ENCODE data around the gene GPR21.

Gene GPR21

GRCh38 chr9:123067136-123067535 lies 33.7 kb downstream of the GPR21 start:
- no peak for DNase-seq

DNA sequence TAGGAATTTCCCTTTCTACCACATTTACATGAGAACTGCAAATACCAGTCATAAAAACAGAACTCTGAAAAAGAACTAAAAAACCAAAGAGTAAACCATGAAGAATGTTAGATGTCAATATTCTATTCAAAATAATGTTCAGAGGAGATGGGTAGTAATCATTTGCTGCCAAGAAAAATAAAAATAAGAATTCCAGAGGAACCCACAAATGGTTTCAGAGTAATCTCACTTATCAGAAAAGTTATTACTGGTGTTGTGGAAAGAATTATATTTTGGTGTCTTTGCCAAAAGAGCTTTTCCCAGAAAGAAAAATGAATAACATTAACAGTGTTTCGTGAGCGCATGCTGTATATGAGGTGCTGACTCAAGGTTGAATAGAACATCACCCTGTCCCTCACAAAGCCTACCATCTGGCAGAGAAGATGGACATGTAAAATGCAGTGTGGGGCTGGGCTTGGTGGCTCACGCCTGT lies 35.6 kb downstream of the GPR21 start:
- DNase-seq = no peak

DNA sequence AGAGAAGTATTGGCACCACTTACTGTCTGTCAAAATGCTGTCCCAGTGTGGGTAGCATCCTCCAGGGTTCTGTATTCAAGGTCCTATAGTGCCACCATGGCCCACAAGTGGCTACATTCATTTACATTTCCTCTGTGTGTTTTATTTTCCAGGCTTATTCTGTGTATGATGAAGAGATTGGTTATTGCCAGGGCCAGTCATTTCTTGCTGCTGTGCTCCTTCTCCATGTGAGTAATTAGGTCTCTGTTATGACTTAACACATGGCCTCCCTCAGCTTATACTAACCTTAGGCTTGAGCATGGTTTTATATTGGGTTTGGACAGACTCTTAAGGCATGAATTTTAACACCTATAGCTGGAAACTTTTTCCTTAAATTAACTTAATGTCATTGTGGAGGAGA lies 36.7 kb downstream of the GPR21 start:
- no peak for DNase-seq

GRCh38 chr9:123072407-123072995 lies 39.0 kb downstream of the GPR21 start:
- DNase-seq = no peak

DNA sequence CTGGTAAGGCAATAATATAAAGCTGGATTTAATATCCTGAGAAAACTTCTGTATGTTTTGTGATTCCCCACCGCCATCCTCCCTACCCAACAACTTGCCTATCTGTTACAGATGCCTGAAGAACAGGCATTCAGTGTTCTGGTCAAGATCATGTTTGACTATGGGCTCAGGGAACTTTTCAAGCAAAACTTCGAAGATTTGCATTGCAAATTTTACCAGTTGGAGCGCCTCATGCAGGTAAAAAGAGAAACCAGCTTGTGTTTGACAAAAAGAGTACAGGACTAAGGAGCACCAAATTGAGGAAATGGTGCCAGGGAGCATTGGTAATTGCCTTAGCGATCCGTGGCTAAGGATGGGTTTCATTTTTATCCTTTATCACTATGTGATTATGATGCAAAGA lies 40.0 kb downstream of the GPR21 start:
- no peak for DNase-seq

GRCh38 chr9:123073991-123074422 lies 40.5 kb downstream of the GPR21 start:
- no peak for DNase-seq

DNA sequence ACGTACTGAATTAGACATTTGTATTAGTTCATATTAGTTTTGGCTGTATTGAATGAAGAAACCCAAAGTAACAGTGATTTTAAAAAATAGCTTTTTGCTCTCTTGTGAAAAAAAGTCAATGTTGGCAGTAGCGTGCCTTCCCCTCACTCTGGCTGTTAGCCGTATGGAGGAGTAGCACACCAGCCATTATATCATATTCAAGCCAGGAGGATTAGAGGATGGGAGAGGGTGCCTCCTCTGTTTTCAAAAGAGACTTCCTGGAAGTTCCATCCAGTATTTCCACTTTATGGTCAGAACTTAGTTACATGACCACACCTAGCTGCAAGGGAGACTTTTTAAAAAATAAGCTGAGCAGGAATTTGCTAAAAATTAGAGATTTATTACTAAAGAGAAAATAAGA lies 41.2 kb downstream of the GPR21 start:
- DNase-seq = no peak

DNA sequence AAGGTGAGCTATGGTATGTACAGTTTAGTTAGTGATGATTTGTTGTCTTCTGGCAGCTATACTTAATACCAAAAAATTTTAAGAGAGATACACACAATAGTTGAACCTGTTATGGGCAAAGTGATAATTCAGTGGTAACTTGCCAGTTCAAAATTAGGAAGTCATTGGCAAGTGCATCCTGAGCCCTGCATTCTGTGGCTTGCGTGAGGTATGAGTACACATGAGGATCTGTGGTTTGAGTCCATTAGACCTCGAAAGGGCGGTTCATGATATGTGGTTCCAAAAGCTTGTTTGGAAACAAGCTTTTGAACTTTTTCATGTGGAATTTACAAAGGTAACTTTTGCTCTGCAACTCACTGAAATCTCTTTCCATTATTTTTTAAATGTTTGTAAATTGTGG lies 47.0 kb downstream of the GPR21 start:
- no peak for DNase-seq

- DNase-seq = no peak
These were observed 48.4 kb downstream of the GPR21 start for GRCh38 chr9:123081824-123082223.

GRCh38 chr9:123083680-123084079 lies 50.2 kb downstream of the GPR21 start:
- no peak for DNase-seq

DNA sequence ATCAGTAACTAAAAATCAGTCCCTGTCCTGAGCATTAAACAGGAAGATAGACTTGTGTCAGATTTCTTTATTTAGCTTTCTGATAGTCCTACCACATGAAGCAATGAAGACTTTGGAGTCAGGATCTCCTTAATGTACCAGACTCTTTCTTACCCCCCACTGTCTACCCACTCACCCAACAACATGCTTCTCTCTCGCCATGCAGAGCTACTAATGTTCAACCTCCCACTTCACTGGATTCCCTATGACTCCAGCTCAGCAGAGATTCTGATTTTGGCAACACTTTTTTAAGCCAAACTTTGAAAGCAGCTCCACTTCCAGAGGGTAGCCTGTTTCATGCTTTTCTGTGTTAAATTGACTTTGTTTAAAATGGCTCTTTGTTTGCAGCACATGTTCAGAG lies 50.8 kb downstream of the GPR21 start:
- DNase-seq = no peak

Data from NCI-H2081 treated with DMSO at 0.1 percent for 48 hours (cell line).